HG02623 (cell line): Measurements from ENCODE around the gene AMER3.

ENCODE experiments used
- ATAC-seq: cut with Tn5 transposase; IDR thresholded peaks from one replicate; pipeline ENCODE4 v1.9.1; 2021; ENCODE audit warnings: moderate library complexity; ENCODE audit not compliant: unreplicated experiment

Gene AMER3

GRCh38 chr2:130754811-130755210, 529 bp upstream of the AMER3 start:
- ATAC-seq, result no peak

GRCh38 chr2:130756053-130756873, 923 bp downstream of the AMER3 start:
- no peak for ATAC-seq

- no peak for ATAC-seq
These were observed 1.7 kb downstream of the AMER3 start for GRCh38 chr2:130756874-130757668.

GRCh38 chr2:130759906-130760753, 4.8 kb downstream of the AMER3 start:
- no peak for ATAC-seq

- ATAC-seq, result no peak
These were observed 5.7 kb downstream of the AMER3 start for GRCh38 chr2:130760754-130761751.

- ATAC-seq, result no peak
These were observed 6.9 kb downstream of the AMER3 start for GRCh38 chr2:130762031-130762909.

- ATAC-seq, result no peak
These were observed 7.6 kb downstream of the AMER3 start for GRCh38 chr2:130762910-130763385.

- ATAC-seq, result no peak
These were observed 8.1 kb downstream of the AMER3 start for GRCh38 chr2:130763405-130763804.

- no peak for ATAC-seq
These were observed 8.9 kb downstream of the AMER3 start for GRCh38 chr2:130764035-130764820.

- ATAC-seq, result no peak
These were observed 9.4 kb downstream of the AMER3 start for GRCh38 chr2:130764821-130765115.

- ATAC-seq, result no peak
These were observed 10.1 kb downstream of the AMER3 start for GRCh38 chr2:130765464-130765863.

- no peak for ATAC-seq
These were observed 10.7 kb downstream of the AMER3 start for GRCh38 chr2:130766037-130766436.

- no peak for ATAC-seq
These were observed 11.5 kb downstream of the AMER3 start for GRCh38 chr2:130766711-130767407.

- ATAC-seq, result no peak
These were observed 12.1 kb downstream of the AMER3 start for GRCh38 chr2:130767408-130767775.

GRCh38 chr2:130768191-130768855, 13.0 kb downstream of the AMER3 start:
- ATAC-seq, result no peak

- no peak for ATAC-seq
These were observed 14.1 kb downstream of the AMER3 start for GRCh38 chr2:130769343-130769907.

GRCh38 chr2:130776550-130776949, 21.2 kb downstream of the AMER3 start:
- no peak for ATAC-seq
